HG03432 (cell line): Measurements from ENCODE around the gene DUS2.
"Not testable (repeated sequence)": the region's sequence is repeated elsewhere in the genome, so short reads cannot be mapped to it uniquely, and the experiment has no call there.

Experiments used
- ATAC-seq: cut with Tn5 transposase; IDR thresholded peaks from one replicate; pipeline ENCODE4 v1.9.1; 2021; ENCODE audit warnings: mild to moderate bottlenecking, moderate library complexity; ENCODE audit not compliant: unreplicated experiment

DUS2 gene

DNA sequence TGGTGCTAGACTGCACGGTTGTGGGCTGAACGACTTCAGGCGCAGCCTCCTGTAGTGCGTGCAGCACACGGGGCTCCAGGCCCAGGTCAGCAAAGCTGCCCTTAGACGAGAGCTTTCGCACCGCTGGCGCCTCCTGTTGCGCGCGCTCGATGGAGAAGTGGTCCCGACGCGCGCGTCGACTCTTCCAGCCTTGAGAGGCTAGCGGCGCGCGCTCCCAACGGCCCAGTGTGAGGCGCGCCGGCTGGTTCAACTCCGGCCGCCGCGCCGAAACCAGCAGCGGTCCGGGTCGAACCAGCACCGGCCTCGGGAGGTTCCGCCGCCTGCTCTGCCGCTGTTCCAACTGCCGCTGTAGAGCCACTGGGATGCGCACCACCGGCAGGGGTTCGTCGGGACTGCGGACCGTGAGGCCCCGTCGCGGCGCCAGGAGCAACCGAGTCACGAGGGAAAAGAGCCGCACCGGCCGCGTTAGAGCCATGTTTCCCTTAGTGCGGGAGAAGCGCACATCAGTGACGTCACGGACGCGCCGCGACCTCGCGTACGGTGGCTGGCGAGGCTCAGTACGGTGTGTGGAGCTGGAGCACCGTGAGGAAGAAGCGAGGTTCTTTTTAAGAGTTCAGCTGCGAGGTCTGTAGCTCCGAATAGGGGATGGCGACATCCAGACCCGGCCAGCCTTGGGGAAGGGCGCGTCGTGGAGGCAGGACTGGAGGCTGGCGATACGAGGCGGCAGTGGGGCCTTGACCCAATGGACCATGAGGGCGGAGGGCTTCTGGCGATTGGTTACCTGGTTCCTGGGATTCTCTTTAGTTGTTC, at the start of gene DUS2, which contains the start of gene DDX28:
Gene DUS2 (plus strand): TSS at position 557 of the 810 bp plus-strand sequence. CDS start 14,740 bp downstream, outside the sequence.
Gene DDX28 (minus strand): TSS at position 505 of the 810 bp plus-strand sequence. CDS start 30 bp downstream, at position 475.
- ATAC-seq = peak; percentile 84

DNA sequence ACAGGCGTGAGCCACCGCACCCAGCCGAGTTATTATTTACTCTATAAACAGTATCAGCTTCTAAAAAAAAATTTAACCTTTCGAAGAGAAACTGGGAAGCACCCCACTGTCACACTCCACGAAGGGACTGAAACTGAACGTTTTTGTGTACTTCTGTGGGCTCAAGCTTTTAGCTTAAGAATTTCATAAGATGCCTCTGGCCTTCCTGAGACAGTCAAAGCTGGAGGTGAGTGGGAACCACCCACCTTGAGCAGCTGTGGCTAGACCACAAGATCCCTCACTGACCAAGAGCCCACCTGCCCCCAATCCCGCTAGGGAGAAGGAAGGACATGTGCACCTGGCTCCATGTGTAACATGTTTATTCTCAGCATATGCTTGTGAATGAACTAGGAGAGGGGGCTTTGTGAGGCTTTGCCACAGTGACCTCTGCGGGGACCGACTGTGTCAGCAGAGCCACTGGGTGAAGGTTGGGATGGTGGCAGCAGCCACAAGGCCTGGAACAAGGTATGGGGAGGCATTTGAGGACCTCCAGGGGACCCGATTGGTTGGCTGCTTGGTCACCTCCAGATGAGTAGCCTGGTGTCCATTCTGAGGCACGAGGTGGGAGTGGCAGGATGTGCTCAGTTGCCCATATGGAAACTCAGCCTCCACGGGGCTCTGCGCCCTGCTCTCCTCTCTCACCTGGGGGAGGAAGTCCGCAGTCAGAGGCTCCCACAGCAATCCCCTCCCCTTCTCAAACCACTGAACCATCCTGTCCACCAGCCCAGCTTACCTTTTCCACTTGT, 47.6 kb upstream of the DUS2 start:
- no peak for ATAC-seq

DNA sequence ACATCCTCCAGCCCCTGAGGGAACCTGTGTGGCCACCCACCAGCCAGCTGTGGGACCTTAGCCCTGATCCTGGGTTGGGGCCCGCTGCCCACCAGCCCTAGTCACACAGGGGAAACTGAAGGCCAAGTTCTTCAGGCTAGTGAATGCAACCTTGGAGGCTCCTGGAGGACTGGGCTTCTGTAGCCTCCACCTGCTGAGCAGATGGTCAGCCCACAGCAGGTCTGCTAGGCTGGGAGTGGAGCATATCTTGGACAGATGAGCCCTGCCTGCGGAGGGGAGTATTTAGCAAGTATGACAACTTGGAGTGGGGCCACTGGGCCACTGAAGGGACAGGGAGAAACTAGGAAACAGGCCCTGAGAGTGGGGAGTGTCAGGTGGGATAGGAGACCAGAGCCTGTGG, 46.9 kb upstream of the DUS2 start:
- no peak for ATAC-seq

DNA sequence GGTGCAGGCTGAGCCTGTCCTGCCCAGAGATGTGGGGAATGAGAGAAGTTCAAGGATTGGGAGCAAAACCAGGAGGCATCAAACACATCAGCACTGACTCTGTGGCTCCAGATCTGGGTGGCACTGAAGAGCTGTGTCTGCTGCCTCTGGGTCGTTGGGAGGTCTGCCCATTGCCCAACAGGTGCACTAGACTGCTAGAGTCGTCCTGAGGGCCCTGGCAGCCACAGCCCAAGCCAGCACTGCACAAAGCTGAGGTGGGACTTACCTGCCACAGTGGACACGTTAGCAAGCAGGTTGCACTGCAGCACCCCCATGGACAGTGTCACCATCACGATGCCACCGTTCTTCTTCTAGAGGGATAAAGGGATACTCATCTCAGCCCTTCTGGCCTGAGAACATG, 46.1 kb upstream of the DUS2 start:
- ATAC-seq = no peak

DNA sequence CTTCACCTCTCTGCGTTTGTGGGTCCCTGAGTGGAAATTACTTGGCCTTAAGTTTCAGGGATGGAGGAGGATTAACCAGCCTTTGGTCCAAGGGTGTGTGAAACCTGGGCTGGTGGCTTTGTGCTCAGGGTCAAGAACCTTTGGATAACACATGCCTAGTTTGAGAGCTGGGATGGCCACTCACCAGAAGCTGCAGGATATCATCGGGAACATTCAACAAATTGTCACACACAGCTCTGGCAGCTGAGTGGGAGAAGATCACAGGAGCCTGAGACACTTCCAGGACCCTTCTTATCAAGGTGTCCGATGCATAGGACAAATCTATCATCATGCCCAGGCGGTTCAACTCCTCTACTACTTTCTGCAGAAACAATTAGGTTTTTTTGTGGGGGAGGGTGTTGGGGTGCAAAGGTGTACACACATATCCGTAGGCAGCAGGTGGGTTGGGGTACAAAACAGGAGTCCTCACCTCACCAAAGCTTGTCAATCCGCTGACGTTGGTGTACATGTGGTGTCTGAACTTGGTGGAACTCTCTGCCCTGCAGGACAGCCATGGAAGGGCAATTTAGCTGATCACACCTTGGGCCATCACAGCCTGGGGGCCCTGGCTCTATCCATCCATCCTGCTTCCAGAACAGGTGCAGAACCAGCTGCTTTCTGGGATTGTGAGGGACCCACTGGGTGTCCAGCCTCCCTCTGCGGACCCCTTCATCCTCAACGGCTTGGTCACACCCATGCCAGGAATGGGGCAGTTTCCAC, 45.4 kb upstream of the DUS2 start:
- ATAC-seq = no peak

DNA sequence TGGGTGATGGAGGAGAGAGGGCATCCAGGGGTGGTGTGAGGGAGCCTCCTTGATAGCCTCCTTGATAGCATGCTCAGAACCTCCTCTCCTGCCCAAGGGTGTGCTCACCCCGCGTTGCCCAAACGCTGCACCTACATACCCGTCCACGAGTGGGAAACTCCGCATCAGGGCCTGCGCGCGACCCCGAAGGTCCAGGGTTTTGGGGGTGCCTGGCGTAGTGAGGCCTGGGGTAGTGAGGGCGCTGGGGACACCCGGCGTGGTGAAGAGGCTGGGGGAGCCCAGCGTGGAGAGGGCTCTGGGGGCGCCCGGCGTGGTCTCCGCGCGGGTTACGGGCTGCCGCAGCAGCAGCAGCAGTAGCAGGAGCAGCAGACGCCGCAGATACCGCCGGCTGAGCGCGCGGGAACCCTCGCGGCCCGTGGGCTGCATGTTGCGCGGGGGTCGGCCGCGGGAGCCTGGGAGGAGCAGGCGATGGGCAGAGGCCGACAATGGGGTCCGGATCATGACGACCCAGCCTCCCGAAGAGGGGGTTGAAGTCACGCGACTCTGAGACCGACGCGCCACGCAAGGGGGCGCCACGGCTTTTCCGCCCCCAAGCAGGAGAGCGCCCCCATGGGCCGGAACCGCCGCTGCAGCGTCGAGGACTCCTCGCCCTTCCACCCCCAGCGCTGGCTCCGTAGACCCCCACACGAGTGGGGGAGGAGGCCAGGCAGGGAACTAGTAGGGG, 43.0 kb upstream of the DUS2 start, which contains the start of gene DPEP3:
Gene DPEP3 (minus strand): TSS at position 545 of the 724 bp plus-strand sequence. CDS start 119 bp downstream, at position 426.
- ATAC-seq = no peak

DNA sequence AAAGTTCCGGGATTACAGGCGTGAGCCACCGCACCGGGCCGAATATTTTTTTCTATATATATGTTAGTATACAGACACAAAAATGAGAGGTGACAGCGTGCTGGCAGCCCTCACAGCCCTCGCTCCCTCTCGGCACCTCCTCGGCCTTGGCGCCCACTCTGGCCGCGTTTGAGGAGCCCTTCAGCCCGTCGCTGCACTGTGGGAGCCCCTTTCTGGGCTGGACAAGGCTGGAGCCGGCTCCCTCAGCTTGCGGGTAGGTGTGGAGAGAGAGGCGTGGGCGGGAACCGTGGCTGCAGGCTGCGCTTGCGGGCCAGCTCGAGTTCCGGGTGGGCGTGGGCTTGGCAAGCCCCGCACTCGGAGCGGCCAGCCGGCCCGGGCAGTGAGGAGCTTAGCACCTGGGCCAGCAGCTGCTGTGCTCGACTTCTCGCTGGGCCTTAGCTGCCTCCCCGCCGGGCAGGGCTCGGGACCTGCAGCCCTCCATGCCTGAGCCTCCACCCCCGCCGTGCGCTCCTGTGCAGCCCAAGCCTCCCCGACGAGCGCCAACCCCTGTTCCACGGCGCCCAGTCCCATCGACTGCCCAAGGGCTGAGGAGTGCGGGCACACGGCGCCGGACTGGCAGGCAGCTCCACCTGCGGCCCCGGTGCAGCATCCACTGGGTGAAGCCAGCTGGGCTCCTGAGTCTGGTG, 40.9 kb upstream of the DUS2 start:
- no peak for ATAC-seq

DNA sequence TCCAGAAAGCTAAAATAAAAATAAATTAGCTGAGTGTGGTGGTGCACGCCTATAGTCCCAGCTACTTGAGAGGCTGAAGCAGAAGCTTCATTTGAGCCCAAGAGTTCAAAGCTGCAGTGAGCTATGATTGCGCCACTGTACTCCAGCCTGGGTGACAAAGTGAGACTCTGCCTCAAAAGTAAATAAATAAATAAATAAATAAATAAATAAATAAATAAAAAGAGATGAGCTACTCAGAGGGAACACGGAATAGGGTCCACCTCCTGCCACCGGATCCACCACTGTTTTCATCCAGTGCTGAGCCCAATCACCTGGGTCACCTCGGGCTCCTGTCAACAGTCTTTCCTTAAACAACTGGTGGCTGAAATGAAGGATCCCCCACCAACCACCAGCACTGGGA, 36.1 kb upstream of the DUS2 start:
- no peak for ATAC-seq

DNA sequence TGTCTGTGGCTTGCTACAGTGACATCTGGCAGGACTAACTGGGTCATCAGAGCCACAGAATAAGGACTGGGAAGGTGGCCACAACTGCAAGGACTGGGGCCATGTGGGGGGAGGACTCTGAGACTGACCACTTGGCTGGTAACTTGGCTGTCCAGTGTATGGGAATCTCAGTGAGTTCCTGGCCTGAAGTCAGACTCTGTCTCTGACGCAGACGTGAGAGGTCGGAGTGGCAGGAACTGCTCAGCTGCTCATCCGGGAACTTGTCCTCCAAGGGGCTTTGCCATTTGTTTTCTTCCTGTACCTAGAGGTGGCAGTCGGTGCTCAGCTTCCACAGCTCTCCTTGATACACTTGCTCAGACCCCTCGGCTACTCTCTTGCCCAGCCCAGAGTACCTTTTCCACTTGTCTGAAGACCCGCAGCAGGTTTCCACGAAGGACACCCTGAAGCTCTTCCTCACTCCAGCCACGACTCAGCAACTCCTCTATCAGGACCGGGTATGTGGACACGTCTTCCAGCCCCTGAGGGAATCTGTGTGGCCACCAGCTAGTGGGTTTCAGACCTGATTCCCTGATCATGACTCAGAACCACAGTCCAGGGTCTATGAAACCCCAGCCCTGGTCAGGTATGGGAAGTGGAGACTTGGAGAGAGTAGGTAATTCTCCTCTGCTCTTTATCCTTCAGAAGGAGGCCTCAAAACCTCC, 35.5 kb upstream of the DUS2 start:
- ATAC-seq = no peak

DNA sequence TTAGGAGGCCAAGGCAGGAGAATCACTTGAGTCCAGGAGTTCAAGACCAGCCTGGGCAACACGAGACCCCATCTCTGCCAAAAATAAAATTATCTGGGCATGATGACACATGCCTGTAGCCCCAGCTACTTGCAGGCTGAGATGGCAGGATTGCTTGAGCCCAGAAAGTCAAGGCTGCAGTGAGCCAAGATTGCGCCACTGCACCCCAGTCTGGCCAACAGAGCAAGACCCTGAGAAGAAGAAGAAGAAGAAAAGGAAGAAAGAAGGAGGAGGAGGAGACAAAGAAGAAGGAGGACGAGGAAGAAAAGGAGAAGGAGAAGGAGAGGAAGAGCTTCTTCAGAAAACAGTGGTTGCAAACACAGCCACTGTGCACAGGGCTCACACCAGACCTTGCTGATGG, 34.4 kb upstream of the DUS2 start:
- no peak for ATAC-seq

DNA sequence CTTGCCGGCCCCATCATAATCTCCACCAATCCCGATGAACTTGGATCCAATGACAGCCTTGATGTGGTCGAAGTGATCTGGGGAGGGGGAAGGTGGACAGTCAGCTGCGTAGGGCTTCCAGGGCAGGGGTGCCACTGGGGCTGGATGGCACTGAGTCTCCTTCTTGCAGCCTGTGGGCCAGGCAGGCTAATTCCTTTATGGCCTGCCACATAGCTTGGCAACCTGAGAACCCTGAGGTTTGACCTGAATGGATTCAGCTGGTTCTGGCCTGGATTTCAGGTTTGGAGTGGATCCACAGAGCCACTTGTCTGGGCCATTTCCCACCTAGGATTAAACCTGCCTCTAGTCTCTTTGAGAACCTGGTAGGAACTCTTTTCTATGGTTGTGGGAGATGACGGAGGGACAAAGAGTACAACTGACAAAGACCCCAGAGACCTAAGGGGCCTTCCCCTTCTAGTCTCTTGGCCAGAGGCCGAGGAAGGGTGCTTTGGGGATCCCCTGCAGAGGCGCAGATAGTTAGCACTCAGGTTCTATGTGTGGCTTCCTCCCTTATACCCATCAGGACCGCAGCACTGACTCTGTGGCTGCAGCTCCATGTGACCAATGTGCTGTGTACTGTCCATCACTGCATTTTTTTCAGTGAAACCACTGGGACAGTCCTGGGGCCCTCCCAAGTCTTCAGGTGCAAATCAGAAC, 33.6 kb upstream of the DUS2 start:
- ATAC-seq = peak; percentile 29

DNA sequence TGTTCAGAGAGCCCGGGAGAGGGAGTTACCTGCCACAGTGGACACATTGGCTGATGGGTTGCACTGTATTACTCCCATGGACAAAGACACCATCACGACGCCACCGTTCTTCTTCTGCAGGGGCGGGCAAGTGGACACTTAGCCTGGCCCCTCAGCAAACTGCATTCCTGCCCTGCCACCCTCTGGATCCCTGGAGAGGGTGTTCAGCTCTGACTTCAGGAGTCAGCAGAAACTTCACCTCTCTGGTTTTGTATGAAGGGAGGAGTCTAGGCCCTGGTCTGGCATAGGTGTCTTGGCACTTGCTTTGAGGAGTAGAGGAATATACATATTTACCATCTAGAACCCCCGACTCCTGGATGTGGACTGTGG, 33.1 kb upstream of the DUS2 start:
- ATAC-seq = no peak

DNA sequence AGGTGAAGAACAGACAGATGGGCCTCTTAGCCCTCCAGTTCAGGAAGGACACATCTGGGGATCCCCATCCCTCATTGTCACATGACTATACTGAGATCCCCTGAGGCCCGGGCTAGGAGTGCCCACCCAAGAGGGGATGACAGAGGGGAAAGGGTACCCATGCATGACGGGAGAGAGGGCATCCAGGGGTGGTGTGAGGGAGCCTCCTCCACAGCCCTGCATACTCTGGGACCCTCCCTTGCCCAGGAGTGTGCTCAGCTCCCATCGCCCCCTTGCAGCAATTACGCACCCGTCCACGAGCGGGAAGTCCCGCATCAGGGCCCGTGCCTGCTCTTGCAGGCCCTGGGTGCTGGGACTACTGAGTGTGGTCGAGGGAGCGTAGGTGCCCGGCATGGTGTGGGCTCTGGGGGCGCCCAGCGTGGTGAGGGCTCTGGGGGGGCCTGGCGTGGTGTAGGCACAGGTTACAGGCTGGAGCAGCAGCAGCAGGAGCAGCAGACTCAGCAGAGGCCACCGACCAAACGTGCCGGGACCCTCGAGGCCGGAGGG, 30.4 kb upstream of the DUS2 start:
- ATAC-seq = no peak

DNA sequence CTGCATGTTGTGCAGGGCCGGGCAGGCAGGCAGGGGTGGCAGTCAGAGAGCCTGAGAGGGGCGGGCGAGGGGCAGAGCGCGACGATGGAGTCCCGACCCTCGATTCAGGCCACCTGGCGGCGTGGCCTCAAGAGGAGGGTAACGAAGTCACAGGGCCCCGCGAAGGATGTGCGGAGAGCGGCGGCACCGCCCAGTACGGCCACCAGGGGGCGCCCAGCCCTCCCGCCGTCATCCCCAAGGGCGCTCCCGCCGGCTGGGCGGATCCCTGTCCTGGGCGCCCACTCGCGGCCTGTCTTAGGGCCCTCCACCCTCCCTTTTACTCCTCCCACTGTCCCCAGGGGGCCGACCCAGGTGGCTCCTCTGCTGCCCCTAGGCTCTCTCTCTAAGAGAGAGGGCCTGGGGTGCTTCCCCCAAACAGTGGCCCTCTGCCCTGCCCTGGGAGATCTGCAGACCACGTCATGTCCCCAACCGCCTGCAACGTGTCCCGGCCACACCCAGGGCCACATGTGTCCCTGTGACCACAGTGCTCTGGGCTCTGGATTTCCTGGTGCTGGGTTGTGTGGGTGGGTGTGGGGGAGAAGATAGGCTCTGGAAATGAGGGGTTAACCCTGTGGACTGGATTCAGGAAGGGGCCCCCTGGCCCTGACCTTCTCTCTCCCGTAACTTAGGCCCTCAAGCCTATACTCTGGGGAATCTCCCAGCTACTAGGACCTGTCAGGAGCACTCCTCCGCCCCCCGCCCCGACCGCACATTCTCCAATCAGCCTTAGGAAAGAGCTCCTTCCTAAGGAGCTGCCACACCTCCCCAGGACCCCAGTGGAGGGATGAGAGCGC, 29.7 kb upstream of the DUS2 start:
- peak; percentile 79 for ATAC-seq

DNA sequence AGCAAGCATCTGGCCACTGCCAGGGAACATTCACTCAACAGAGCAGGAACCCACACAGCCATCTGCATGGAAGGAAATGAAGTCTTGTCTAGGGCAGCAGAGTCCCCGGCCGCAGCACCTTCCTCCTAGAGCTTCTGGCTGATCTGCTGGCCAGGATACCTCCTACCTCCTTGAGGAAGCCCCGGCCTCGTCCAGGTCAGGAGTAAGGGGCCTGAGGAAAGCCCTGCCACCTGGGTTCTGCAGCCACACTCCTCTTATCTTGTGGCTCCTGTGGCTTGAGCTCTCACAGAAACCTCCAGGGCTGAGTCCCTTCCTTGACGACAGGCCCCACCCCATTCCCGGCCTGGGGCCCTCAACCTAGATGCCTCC, 29.1 kb upstream of the DUS2 start:
- not testable (repeated sequence) for ATAC-seq

DNA sequence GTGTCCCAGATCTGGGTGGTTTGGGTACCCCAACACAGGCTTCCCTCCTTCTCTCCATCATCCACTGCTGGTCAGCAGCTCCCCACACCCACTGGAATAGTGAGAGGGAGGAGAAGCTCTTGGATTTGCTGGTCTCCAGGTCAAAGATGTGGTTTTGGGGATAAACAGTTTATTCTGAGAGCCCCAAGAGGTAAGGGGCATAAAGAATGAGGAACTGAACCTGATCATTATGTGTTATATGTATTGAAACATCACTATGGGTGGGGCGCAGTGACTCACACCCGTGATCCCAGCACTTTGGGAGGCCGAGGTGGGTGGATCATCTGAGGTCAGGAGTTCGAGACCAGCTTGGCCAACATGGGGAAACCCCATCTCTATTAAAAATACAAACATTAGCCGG, 27.7 kb upstream of the DUS2 start:
- no peak for ATAC-seq

DNA sequence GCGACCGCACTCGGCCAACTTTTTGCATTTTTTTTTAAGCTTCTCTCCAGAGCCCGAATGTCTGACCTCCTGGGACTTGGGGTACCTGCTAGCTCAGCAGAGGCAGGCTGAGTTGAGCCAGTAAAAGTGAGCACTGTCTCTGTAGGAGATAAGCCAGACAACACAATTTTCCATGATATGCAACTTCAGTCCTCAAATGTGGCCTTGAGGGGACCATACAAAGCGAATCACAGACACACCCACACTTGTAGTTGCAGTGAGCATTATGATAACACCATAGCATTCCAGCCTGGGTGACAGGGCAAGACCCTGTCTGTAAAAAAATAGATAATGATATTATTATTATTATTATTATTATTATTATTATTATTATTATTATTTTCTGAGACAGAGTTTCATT, 26.4 kb upstream of the DUS2 start:
- no peak for ATAC-seq
